Lower leg skin (tissue), 3 donors: ENCODE measurements around the gene TAF1D.

Experiments used
- POLR2A ChIP-seq, 2 donors: fragments of 450-650 bp; IDR thresholded peaks; one replicate each; pipeline ENCODE4 v1.6.1; 2016 to 2017; ENCODE audit warnings: antibody characterized with exemption in 2 of 2, mild to moderate bottlenecking in 1 of 2, moderate library complexity in 1 of 2
- TF ChIP-seq, protein P1 (sequence below), 3 donors: fragments of 450-650 bp; IDR thresholded peaks; one replicate each; pipeline ENCODE4 v1.5.1; 2016; ENCODE audit warnings: antibody characterized with exemption in 3 of 3, mild to moderate bottlenecking in 3 of 3, moderate library complexity in 2 of 3

DNA sequence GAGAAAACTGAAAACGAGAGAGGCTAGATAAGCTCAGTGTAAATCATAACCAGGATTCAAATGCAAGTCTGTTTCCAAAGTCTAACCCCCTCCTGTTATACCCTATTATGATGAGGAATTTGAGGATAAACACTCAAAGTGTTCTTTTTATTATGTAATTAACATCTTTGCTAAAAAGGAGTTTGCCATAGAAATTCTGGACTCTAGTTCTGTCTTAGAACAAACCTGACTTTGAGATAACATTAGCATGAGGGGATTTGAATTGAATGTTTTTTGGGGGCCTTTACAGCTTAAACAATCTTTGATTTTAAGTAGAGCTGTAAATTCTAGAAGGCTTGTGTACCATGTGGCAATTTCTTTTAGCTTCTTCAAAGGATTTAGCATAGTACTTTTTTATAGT is 9.7 kb upstream of the TAF1D start:
- TF ChIP-seq, protein P1, sequence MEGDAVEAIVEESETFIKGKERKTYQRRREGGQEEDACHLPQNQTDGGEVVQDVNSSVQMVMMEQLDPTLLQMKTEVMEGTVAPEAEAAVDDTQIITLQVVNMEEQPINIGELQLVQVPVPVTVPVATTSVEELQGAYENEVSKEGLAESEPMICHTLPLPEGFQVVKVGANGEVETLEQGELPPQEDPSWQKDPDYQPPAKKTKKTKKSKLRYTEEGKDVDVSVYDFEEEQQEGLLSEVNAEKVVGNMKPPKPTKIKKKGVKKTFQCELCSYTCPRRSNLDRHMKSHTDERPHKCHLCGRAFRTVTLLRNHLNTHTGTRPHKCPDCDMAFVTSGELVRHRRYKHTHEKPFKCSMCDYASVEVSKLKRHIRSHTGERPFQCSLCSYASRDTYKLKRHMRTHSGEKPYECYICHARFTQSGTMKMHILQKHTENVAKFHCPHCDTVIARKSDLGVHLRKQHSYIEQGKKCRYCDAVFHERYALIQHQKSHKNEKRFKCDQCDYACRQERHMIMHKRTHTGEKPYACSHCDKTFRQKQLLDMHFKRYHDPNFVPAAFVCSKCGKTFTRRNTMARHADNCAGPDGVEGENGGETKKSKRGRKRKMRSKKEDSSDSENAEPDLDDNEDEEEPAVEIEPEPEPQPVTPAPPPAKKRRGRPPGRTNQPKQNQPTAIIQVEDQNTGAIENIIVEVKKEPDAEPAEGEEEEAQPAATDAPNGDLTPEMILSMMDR (IDR thresholded peaks at IDR 0.05): no peak
- TF ChIP-seq POLR2A (IDR thresholded peaks at IDR 0.05): no peak
